GM21723 (cell line): ENCODE measurements around the gene CCDC12.

Experiments
- ATAC-seq: cut with Tn5 transposase; IDR thresholded peaks from one replicate; pipeline ENCODE4 v1.9.1; 2021; ENCODE audit warnings: mild to moderate bottlenecking, moderate library complexity; ENCODE audit not compliant: unreplicated experiment

CCDC12 gene

DNA sequence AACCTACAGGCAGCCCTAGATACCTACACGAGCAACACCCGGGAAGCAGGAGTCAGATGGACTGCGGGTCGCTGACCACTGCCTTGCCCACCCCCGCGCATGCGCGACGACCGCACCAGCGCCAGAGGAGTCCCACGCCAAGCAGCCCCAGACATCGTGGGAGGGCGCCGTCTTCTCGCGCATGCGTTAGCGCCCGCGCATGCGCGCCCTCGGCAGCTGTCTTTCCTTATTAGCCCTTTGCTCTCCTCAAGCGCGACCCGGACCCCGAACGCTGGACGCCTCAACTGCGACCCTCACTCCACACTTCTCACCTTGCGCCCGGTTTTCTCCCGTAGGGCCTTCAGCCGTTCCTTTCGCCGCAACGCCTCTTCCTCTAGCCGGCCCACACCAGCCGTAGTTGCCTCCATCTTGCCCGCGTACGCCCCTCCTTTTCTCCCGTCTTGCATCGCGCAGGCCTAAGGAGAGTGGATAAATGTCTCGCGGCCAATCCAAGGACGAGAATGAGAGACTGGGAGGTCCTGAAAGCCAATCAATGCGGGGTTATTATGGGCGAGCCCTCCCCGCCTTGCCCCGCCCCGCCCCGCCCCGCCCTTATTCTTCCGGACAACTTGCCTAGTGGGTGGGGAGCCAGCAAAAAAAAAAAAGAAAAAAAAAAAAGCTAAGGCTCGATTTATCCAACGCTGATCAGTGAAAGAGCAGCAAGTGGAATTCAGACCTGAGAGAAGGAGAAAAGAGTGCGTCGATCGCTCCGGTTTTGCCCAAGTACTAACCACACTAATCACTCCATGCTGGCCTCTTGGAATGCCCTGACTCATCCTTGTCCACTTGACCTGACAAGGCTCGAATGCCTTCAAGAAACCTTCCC lies at the start of gene CCDC12:
CCDC12 (minus strand) TSS at position 420 of the 865 bp plus-strand sequence; CDS start at position 407, 13 bp downstream.
- ATAC-seq: peak; percentile 54

DNA sequence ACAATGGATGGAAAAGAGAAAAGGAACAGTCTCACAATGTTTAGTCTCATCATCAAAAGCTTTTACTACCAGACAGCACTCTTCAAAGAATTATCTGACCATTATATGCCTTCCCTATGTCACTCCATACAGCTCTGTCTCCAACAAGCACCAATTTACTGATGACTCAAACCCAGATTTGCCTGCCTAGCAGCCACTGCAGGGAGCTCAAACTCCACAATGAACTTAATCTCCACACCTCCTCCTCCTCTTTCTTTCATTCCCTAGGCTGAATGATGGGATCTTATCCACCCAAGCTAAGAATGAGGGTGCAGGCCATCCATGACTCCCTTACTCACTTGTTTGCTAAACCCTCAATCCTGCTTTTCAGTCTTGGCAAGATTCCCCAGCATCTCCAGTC lies 48.4 kb upstream of the CCDC12 start:
- ATAC-seq: no peak

DNA sequence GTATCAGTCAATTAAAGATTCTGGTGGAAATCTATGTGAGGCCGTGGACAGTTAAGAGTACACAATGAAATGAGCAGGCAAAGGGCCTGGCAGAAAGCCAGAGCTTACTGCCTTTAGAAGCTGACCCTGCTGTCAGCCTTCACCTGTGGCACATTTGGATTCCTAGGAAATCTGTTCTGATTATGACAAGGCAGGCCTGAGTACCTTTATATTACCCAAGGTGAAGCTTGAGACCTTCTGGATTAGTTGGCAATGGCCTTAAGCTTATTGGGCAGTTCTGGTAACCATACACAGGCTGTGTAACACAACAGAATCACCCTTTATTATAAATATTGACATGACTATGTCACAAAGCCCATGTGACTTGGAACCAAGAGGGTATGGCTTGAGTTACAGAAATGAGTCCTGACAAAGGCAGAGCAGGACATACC lies 46.1 kb upstream of the CCDC12 start:
- no peak for ATAC-seq

DNA sequence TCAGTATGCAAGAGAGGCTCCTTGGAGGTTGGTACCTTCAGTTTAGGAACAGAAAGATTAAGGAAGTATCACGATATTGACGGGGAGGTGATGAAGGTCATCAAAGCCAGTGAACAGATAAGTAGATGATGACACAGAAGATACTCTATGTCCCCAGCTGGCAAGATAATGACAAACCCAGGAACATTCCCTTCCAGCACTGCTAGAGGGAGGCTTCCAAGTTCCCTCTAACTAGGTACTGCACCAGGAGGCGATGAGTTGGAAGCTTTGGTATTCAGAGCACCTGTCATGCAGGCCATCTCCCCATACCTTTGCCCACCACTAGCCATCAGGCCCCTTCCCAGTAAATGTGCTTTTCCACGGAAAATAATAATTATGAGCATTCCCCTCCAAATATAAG lies 43.8 kb upstream of the CCDC12 start:
- no peak for ATAC-seq

DNA sequence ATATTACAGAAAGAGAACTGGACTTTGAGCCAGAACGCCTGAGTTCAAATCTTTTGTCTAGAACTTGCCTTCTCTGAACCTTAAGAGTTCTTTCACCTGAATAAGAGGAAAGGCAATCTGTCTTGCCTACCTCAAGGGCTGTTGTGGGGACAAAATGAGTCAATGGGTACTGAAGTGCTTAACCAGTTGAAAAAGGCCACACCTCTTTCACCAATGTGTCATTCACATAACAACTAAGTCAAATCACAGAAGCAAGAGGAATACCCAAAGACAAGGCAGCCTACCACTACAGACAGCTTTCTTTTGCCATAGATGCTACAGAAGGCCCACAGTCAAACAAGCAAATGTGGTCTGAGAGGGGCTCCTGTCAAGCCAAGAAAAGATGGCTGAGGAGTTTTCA lies 42.7 kb upstream of the CCDC12 start:
- peak; percentile 78 for ATAC-seq

DNA sequence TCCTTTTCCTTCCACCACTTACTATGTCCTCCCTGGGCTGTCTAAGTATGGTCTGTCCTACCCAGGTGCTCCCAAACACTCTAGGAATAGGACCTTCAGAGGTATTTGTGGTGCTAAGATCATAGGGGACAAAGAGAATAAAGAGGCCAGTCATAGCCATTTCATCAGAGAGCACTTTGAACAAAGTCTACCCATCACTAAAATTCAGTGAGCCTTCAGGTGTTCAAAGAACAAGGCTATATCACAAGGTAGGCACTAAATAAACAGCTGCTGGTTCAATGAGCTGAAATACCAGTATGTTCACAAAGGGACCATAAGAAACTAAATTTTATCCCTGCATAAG lies 41.7 kb upstream of the CCDC12 start:
- no peak for ATAC-seq

DNA sequence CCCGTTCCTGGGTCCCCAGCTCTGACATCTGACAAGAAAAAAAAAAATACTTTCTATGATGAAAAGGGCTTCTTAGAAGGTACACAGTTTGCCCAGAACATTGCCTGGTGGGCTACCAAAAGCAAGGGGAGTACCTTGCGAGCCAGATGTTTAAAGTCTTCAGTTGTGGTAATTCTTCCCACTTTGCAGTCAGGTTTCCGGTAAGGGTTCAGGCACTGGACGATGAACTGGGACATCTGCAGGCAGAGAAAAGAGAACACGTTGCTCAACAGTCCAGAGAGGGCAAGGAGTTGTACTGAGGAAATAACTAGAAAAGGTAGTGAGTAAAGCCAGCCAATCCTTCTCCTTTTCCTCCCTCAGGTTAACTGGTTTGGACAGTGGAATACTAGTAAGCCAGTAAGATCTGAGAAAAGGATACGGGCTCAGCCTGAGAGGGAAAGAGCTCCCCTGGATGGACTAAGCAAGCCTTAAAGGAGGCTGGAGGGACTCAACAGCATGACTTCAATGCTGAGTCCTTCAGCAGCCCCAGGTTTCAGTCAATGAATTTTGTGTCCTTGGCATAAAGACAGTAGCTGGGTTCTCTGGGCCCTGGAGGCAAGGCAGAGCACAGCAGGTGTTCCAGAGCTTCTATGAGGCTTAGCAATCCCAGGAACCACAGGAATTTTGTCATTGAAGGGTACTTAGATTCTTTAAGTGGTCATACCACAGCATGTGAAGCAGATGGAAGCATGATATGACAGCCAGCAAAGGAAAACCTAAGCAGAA lies 41.1 kb upstream of the CCDC12 start:
- ATAC-seq: no peak

DNA sequence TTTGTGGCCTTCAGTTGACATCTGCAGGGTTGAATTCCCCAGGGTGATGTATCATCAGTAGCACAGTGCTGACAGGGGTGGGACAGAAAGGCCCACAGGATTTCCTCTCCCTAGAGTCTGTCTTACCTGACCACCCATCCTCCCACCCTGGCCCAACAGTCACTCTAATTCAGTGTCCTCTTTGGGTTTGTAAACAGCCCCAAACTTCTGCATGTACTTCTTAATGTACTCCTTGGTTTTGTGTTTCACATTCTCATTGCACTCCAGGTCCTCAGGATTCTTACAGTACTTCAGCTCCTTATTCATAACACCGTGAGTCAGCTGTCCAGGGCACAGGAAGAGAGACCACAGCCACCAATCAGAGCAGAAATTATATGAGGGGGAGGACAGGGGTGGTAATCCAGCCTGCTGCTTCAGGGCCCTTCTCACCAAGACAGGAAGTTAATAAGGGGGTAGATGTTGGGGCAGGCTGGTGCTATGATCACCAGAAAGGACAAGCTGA lies 40.4 kb upstream of the CCDC12 start:
- ATAC-seq: no peak

DNA sequence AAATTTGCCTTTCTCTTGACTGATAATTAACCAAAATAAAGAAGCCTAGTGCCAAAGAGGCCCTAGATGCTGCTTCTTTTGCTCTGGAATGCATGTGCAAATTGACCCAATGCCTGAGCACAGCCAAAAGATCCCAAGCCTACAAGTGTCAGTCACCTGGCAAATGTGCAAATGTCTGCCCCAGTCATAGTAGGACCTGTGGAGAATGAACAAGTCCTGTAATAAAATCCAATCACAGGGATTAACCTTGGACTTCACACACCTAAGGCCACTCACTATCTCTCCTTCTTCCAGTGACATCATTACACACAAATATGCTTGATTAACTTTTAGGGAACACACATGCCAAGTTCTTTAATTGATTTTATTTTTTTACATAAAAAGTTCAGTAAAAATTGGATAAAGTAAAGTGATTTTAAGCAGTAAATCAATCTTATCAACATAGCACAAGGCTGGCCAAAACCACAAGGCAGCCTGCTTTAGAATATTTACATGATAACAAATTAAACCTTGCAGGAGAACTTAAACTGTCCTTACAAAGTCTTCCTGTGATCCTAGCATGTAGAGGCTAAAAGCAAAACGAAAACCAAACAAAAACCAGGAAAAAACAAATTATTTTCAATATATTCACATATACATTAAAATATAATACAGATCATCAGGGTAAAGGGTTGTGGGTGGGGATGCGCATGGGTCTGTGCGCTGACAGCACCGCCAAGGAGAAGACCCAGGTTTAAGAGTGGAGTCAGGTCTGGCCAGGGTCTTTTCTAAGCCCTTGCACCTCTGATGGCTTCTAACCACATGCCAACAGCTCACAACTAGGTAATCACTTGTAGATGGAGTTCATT lies 39.8 kb upstream of the CCDC12 start:
- ATAC-seq: no peak

DNA sequence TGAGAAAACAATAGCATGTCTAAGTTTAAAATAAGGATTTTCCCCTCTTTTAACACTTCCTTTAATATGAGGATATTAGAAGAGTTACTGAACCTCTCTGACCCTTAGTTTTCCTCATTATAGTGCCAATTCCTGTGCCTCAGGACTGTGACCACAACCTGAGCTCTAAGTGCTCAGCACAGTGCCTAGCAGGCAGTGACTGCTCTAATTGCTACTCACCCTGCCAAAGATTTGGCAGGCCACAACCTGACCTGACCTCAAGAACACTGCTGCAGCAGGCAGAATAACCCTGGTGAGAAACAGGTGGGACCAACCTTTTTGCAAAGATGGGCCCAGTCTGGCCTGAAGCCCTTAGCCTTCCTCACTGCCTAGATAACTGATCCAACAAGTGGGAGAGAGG lies 38.6 kb upstream of the CCDC12 start:
- ATAC-seq: no peak

DNA sequence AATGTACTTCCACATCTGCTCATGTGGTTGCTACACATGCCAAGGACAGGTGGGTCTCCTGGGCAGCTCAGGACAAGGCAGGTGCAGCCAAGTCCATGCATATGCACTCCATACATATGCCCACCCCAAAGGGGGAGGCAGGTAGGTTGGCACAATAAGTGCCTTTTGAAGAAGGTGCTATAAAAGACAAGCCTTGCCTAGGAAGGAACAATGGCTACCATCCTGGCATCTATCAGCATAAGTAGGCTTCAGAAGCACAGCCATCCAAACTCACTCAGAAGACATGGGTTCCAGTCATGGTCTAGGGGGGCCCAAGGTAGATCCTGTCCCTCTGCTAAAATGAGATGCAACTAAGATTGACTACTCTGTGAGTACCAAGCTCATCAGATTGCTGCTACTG lies 37.5 kb upstream of the CCDC12 start:
- ATAC-seq: no peak

DNA sequence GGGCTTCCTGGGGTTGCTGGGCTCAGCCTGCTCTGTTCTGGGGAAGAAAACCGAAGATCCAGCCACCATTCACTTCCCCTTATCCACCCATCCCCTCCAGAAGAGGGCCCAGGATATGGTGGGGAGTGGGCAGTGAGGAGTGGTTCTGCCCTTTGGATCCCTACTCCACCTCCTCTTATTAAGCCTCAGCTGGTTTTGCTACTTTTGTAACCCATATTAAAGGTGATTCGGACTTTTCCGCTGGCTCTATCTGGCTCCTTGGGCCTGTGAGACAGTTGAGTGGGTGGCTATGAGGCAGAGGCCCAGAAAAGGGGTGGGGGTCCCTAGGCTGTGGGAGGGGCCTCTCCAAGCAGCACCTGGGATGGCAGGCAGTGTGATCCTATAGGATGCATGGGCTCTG lies 36.7 kb upstream of the CCDC12 start:
- ATAC-seq: no peak

DNA sequence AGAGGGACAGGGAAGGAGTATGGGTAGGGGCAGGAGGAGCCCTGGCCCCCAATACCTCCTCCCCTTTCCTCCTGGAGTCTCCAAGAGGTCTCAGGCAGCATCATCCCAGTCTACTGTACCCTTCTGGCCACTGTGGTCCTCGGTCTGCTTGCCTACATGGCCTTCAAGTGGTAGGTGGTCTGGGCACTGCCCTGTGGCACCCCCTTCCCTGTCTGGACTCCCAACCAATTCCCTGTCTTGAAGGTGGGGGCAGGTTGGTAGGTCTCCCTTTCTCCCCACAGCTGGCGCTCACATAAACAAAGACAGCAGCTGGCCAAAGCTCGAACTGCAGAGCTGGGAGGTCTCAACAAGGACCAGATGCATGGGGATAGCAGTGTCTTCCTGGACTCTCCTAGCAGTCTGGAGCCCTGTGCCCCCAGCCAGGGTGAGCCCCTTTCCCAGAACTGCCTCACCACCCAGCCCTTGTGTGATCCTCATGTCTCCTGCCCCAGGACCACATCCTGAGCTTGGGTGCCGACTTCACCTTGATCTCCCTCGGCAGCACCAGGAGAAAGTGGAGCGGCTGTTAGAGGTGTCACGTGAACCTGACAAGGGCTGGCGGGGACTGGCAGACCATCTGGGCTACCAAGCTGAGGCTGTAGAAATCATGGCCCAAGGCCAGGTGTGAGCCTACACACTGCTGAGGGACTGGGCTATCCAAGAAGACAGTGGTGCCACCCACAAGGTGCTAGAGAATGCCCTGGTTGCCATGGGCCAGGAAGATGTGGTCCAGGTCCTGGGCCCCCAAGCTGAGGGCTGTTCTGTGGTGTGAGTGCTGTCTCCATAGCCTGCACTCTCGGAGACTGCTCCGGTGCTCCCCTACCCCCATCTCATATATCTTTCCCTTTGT lies 36.0 kb upstream of the CCDC12 start:
- ATAC-seq: no peak

DNA sequence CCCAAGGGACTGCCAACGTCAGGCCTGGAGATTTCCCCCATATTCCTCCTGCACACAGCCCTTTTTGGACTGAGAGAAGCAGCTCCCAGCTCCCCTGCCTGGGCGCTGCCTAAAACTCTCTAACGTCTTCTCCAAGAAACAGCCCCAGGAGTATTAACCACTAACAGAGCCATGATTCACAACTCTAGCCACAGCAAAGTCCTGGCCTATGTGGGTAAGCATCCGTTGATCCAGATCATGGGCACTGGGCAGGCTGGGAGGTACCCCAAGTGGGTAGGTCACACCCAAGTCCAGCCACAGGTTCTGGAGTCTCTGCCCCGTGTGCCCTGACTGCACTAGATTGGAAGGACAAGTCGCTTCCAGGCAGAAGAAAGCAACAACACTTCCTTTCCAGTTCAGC lies 34.8 kb upstream of the CCDC12 start:
- ATAC-seq: no peak

DNA sequence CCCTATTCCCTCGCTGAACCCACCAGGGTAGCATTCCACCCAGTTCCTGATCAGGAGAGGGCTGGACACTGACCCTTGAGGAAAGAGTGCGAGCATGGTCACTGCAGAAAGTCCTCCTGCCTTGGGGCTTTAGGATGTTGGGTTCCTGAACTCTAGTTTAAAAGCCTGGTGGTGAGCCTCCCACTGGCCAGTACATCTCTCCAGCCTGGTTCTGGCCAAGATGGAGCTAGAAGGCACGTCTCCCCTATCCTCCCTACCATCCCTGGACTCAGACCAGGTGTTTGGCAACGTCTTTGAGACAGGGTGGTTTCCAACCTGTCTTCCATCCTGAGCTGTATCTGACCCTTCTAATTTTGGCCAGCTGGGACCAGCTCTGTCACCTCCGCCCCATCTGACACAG lies 34.4 kb upstream of the CCDC12 start:
- no peak for ATAC-seq

DNA sequence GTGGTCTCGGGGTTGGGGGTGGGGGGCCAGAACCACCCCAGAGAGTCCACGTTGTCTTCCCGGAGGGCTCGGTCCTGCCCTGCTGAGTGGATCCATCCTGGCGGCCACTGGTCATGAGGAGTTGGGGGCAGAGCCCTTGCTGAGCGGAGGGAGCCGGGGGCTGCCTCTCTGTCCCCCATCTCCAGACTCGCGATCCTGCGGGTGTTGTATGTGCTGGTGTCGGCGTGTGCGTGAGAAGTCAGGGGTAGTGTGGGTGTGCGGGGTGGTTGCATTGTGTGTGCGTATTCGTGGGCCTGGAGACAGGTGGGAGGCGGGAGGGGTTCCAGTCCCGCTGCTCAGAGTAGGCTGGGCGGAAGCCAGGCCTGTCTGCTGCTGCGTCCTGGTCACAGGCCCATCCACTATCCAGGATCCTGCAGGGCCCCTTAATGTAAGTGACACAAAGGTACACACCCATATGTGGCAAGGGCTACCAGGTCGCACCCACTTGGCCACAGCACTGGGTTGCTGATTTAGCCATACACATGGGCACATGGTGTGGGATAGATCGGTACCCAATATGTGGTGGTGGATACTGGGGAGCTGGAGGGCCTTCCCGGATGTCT lies 33.7 kb upstream of the CCDC12 start:
- ATAC-seq: no peak

DNA sequence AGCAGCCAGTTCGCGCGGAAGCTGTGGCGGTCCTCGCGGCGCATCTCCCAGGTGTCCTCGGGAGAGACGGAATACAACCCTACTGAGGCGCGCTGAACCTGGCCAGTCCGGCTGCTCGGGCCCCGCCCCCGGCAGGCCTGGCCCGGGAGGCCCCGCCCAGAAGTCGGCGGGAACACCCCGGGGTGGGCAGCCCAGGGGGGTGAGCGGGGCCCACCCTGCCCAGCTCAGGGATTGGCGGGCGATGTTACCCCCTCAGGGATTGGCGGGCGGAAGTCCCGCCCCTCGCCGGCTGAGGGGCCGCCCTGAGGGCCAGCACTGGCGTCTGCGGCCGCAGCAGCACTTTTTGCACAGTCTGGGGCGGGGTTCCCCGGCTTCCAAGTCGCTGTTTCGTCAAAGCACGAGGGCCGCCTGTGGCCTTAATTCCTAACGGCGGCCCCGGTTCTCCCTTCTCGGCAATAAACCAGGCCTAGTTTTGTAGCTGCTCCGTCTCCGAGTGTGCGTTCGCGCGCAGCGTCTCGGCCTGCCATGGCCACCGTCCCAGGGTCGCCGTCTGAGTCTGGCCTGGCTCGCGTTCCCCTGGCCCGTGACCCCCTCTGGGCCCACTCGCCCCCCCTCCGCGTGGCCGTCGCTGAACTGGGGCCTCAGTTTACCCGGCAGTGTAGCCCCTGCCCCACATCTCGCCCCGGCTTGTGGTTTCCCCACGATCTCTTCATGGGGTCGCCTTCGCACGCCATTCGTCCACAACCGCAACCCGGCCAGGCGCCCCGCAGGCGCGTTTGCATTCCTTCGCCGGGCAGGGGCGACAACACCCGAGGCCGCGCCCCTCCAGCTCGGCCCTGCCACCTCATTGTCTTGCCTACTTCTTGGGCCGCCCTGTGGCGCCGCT lies 32.9 kb upstream of the CCDC12 start:
- peak; percentile 72 for ATAC-seq

DNA sequence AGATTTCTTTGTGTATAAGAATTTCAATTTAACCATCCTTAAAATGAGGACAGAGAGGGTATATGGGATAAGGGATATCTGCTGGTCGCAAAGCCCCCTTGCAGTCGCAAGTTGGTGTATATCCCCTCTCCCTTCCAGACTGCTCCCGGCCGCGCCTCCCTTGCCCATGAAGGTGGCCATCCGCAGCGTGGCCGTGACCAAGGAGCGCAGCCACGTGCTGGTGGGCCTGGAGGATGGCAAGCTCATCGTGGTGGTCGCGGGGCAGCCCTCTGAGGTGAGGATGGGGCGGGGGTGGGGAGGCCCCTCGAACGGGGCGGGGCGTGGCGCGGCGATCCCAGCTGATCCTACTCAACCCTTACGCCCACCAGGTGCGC lies 32.3 kb upstream of the CCDC12 start:
- ATAC-seq: no peak
